Left forelimb (tissue), 1 donor: ENCODE data around the gene AMER2.

Source experiments
- DNase-seq: peaks from one replicate; pipeline ENCODE4 v3.0.0-alpha.2; 2018; ENCODE audit warnings: low spot score

Gene AMER2

DNA sequence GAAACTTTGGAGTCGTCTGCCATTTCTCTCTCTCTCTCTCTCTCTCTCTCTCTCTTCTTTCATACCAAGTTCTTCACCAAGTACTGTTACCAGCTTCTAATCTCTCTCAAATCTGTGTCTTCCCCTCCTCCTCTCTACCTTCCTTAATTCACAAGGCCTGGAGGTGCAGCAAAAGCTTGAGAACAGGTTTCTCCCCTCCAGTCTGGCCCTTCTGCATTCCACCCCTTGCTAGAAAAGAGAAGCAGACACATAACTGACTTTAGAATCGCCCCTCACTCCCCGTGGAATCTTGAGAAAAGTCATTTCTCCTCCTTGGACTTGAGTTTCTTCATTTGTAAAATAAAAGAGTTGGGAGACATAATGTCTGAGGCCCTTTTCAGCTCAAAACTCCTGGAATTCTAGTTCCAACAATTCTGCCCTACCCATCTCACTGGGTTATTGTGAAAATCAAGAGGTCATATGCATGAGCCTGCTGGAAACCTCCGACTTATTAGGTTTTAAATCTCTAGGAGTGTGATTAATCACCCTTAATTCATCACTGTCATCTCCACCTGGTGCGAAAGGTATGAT, 20.4 kb downstream of the AMER2 start:
- DNase-seq, result no peak

DNA sequence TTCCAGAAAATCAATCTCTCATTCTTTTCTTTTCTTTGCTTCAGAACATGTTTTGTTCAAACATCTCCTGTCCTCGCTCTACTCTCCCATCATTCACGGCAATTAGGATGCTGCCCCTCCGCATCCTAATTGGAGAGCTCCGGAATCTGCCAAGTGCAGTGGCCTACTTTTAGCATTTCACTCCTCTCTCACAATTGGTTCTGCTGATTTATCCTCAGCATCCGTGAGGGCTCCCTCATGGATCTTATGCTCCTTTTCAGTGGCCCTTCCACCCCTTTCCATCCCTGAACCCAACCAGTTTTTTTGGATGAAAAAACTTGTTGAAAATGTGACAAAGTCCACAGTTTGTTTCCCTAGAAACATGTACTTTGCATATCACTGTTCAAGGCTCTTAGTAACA, 22.4 kb downstream of the AMER2 start:
- no peak for DNase-seq

- no peak for DNase-seq
These were observed 23.7 kb downstream of the AMER2 start for GRCh38 chr13:25148402-25148771.

GRCh38 chr13:25147638-25148401, 24.3 kb downstream of the AMER2 start:
- no peak for DNase-seq

- no peak for DNase-seq
These were observed 28.4 kb downstream of the AMER2 start for GRCh38 chr13:25143706-25144105.

- no peak for DNase-seq
These were observed 31.0 kb downstream of the AMER2 start for GRCh38 chr13:25141042-25141441.

- DNase-seq, result no peak
These were observed 34.3 kb downstream of the AMER2 start for GRCh38 chr13:25137788-25138115.

- DNase-seq, result no peak
These were observed 35.0 kb downstream of the AMER2 start for GRCh38 chr13:25136880-25137787.

DNA sequence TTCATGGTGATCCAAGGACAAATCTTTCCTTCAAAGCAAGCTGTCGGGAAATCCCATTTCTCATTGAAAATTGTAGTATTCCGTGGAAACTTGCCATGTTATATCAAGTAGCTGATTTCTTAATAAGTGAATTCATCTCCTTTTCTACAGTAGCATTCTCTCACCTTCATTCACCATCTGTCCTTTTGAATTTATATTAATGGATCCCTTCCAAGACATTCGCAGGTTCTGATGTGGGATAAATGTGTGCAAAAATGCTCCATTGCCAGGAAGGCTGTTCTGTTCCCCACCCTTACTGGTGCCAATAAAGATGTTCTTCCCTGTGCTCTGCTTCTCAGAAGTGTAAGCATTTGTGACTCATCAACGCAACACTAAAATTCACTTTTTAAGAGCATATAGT, 36.2 kb downstream of the AMER2 start:
- DNase-seq, result no peak

DNA sequence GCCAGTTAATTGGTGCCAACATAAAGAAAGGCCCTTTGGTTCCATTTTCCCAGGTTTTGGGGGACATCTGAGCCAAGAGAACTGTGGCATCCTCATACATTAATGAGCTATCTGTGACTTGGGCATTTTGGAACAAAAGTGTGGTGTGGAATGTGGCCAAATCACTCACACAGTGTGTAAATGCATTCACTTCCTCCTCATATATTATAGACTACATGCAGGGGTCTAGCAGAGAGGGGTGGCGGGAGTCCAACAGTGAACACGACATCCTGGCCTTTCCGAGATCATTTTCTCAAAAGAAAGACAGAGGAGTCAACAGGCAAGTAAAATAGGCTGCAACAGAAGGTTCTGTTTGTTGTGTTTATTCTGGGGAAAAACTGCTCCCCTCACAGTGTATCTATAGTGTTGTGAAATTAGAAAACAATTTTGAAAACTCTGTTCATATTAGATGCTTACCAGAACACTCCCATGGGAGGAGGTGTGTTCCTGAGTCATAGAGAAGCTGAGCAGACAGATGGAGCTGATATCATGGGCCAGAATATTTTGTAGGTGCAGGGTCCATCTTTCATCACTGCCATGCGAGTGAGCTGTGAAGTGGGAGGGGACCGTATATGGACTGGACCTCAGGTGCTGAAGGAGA, 39.2 kb downstream of the AMER2 start:
- no peak for DNase-seq

- no peak for DNase-seq
These were observed 40.1 kb downstream of the AMER2 start for GRCh38 chr13:25131881-25132420.

- DNase-seq, result no peak
These were observed 41.1 kb downstream of the AMER2 start for GRCh38 chr13:25130944-25131343.

DNA sequence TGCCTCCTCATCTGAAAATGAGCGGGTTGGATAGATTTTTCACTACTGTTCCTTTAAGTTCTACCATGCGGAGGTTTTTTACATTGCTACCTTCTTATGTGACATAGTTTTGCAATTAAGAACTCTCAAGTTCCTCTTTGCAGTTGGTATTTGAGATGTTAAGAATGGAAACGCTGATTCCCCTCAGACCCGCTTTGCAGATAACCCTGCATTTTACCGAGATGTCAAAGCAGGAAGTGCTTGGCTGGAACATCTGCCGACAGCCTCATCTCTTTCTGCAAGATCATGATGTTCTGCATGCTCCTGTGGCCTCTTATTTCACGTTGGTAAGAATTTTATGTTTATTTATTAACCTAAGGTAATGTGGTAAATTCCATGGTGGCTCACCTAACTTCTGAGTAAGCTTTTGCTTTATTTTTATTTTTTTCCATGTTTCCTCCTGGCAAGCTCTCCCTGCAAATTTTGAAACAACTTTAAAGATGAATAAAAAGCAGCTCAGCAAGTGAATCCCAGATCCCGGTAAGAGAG, 53.6 kb downstream of the AMER2 start:
- DNase-seq, result no peak

GRCh38 chr13:25117312-25117711, 54.8 kb downstream of the AMER2 start:
- DNase-seq, result no peak

GRCh38 chr13:25116044-25116443, 56.0 kb downstream of the AMER2 start:
- no peak for DNase-seq

GRCh38 chr13:25114220-25114619, 57.9 kb downstream of the AMER2 start:
- peak; percentile 77 for DNase-seq

DNA sequence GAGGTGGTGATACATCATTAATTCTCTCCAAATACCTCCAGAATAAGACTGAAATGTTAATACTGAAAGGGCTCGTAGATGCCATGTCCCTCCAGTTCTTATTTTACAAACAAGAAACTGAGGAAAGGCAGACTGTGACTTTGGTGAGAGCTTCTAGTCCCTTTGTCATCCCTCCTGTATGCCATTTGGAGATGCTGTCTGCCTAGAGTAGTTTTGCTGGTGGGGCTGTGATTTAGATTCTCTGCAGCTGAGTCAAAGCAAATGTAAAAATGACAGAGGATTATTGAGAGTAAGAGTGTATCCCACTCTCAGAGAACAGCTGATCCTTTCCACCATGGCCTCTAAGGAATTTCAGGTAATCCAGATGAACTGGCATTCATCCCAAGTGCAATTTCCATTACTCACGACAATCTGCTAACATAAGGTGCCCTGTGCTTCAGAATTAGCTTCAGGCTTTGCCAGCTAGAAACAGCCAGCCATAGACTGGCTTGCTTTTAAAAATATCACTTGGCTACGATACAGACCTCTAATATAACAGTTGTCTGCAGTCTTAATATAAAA, 59.3 kb downstream of the AMER2 start:
- no peak for DNase-seq
